Thoracic aorta (tissue), 2 donors: ENCODE results near the gene MSI2. TPM values are rescaled to one million over a fixed set of nuclear protein-coding genes. Genes with fewer than 3 reads are reported as not detected.

Experiments
- ATAC-seq: fragments of 150-250 bp; one replicate; pipeline ENCODE4 v1.8.0; 2017; ENCODE audit warnings: low read depth; ENCODE audit not compliant: insufficient number of reproducible peaks, low FRiP score
- DNase-seq: peaks from one replicate; pipeline ENCODE4 v3.0.0-alpha.2; 2020; ENCODE audit warnings: low spot score
- H3K27ac ChIP-seq, 2 donors: fragments of 200-600 bp; sonication (generic); 1 replicate in 1 of 2; 2 replicates in 1 of 2; pipeline ENCODE4 v1.5.1; 2016; ENCODE audit warnings: mild to moderate bottlenecking in 2 of 2, moderate library complexity in 2 of 2
- H3K27me3 ChIP-seq: fragments of 200-600 bp; sonication (generic); replicated peaks from 2 replicates; pipeline ENCODE4 v1.6.0; 2016; ENCODE audit warnings: mild to moderate bottlenecking; ENCODE audit not compliant: insufficient read depth
- H3K36me3 ChIP-seq: fragments of 200-600 bp; sonication (generic); one replicate; pipeline ENCODE4 v1.5.1; 2016
- H3K4me1 ChIP-seq, 2 donors: fragments of 200-600 bp; sonication (generic); 1 replicate in 1 of 2; 2 replicates in 1 of 2; pipeline versions ENCODE4 v1.5.1 to v1.6.0; 2016; ENCODE audit warnings: low read depth in 2 of 2, mild to moderate bottlenecking in 1 of 2; ENCODE audit not compliant: control insufficient read depth in 1 of 2
- H3K4me3 ChIP-seq: fragments of 200-600 bp; sonication (generic); 2 replicates; pipeline ENCODE4 v1.5.1; 2016; ENCODE audit warnings: mild to moderate bottlenecking
- H3K9me3 ChIP-seq: fragments of 200-600 bp; sonication (generic); 2 replicates; pipeline ENCODE4 v1.5.1; 2016
- CTCF ChIP-seq: fragments of 200-600 bp; sonication (generic); IDR thresholded peaks from one replicate; pipeline ENCODE4 v1.5.1; 2019; ENCODE audit warnings: antibody characterized with exemption
- total RNA-seq, 2 donors: library from RNA; depleted of rRNA; stranded (reverse); fragments of >200 nt; gene quantifications; one replicate each; pipeline versions ENCODE4 v1.1.0 to v1.2.3, GENCODE V29; 2016

MSI2 gene
- total RNA-seq, 2 donors from 2014 or later, result 32.1 to 46.2 TPM

GRCh38 chr17:57603978-57604377 is 347.7 kb downstream of the MSI2 start:
- H3K9me3 ChIP-seq, result no peaks in the 10 kb centered on the region
- ATAC-seq, result no peak
- no peak overlapping the region for H3K4me3 ChIP-seq
- no peak for TF ChIP-seq CTCF
- no peak for DNase-seq
- no peaks in the 10 kb centered on the region for H3K27me3 ChIP-seq
- H3K27ac ChIP-seq, result no peak overlapping the region
- H3K36me3 ChIP-seq, result no peaks in the 10 kb centered on the region
- H3K4me1 ChIP-seq, result peaks cover 13 to 32% of the 10 kb centered on the region in 2 donors

- H3K4me3 ChIP-seq, result peak overlapping the region; percentile 61
- ATAC-seq (peak; percentile 28), DNase-seq (no peak)
- H3K27ac ChIP-seq, result no peak overlapping the region
- no peaks in the 10 kb centered on the region for H3K27me3 ChIP-seq
- peaks cover 13 to 24% of the 10 kb centered on the region in 2 donors for H3K4me1 ChIP-seq
- no peaks in the 10 kb centered on the region for H3K9me3 ChIP-seq
- no peak for TF ChIP-seq CTCF
- no peaks in the 10 kb centered on the region for H3K36me3 ChIP-seq
Measured at GRCh38 chr17:57604771-57605674, 348.7 kb downstream of the MSI2 start.

DNA sequence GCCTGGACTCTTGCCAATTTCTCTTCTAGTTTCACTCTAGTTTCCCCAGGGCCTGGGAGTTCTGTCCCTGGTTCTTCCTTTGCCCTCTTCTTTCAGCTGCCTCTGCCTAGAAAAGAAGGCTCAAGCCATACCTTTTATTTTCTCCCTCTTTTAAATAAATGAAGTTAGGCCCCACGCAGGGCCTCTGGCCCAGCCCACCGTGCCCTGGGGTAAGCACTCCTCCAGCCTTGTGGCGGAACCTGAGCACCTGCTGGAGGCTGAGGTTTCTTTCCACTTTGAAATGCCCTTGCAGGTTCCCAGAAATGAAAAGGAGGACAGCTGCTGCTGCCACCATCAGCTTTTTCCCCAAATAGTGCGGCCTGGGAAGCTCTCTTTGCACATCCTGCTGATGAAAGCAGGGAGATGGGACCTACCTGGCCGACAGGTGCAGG is 349.4 kb downstream of the MSI2 start:
- Histone ChIP-seq H3K27me3 (no peaks in the 10 kb centered on the region), H3K9me3 (no peaks in the 10 kb centered on the region), H3K4me1 (peaks cover 13 to 24% of the 10 kb centered on the region in 2 donors), H3K36me3 (no peaks in the 10 kb centered on the region), H3K27ac (peak overlapping the region in 1 of 2 donors; percentile 4), H3K4me3 (peak overlapping the region; percentile 61)
- no peak for TF ChIP-seq CTCF
- no peak for ATAC-seq
- no peak for DNase-seq

DNA sequence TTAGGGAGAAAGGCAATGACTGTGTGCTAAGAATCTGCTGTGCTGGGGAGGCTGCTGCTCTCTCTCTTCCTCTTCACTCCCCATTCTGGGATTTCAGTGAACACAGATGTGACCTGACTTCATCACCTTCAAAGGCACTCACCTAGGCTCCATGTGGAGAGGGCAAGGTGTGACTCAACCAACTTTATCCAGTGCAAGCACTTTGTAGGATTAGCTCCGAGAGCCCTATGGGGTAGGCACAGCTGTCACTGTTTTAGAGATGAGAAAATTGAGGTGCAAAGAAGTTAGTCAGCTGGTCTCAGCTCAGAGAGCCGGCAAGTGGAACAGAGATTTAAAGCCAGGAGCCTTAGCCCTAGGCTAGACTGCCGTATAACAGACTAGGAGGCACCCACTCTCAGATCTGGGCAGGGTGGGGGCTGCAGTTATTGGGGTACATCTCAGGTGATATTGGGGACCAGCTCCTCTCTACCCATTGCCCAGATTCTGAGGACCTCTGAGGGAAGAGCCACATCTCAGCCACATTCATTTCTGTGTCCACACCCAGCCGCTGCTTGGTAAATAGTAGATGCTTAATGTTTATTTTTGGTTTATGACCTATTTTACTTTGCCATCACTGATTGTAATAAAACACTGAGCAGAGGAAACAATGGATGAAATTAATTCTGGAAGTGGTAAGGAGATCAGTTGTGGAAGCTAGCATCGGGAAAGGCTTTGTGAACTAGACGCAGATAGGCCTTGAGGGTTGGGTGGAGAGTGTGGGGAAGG is 350.0 kb downstream of the MSI2 start:
- TF ChIP-seq CTCF, result no peak
- peaks cover 13 to 24% of the 10 kb centered on the region in 2 donors for H3K4me1 ChIP-seq
- H3K27ac ChIP-seq, result peak overlapping the region in 1 of 2 donors; percentile 4
- H3K9me3 ChIP-seq, result no peaks in the 10 kb centered on the region
- no peak overlapping the region for H3K4me3 ChIP-seq
- ATAC-seq (no peak), DNase-seq (no peak)
- no peaks in the 10 kb centered on the region for H3K27me3 ChIP-seq
- H3K36me3 ChIP-seq, result no peaks in the 10 kb centered on the region

- DNase-seq (no peak), ATAC-seq (no peak)
- no peak overlapping the region for H3K27ac ChIP-seq
Measured at GRCh38 chr17:57607553-57608120, 351.3 kb downstream of the MSI2 start.

More at GRCh38 chr17:57607553-57608120, 351.3 kb downstream of the MSI2 start:
- Histone ChIP-seq H3K36me3 (no peaks in the 10 kb centered on the region), H3K9me3 (no peaks in the 10 kb centered on the region), H3K27me3 (no peaks in the 10 kb centered on the region), H3K4me1 (peaks cover 13 to 24% of the 10 kb centered on the region in 2 donors), H3K4me3 (no peak overlapping the region)
- no peak for TF ChIP-seq CTCF
